CD14-positive monocyte (primary cell): ENCODE data around the gene HYDIN. TPM values are rescaled to one million over a fixed set of nuclear protein-coding genes. Genes with fewer than 3 reads are reported as not detected.

Experiments used
- DNase-seq, 3 donors: peaks; one replicate each; pipeline ENCODE4 v3.0.0-alpha.2; 2011 to 2022
- H2AFZ ChIP-seq: 2 replicates; pipeline ENCODE4 v1.6.0; 2012; ENCODE audit warnings: mild to moderate bottlenecking, low read depth, low read length, inconsistent platforms; ENCODE audit not compliant: insufficient read depth, poor library complexity, severe bottlenecking
- H3K27ac ChIP-seq, 2 donors: 1 replicate in 1 of 2; 2 replicates in 1 of 2; pipeline ENCODE4 v1.5.1; 2012 to 2013; ENCODE audit warnings: low read length in 2 of 2, control low read depth in 1 of 2, inconsistent platforms in 1 of 2, low read depth in 1 of 2, mild to moderate bottlenecking in 1 of 2
- H3K27me3 ChIP-seq, 2 donors: one replicate each; pipeline versions ENCODE4 v1.6.0 to v1.6.1; 2011 to 2013; ENCODE audit warnings: low read length in 2 of 2; ENCODE audit not compliant: control insufficient read depth in 2 of 2, insufficient read depth in 2 of 2
- H3K36me3 ChIP-seq, 2 donors: replicated peaks in 1 of 2; 1 replicate in 1 of 2; 2 replicates in 1 of 2; pipeline versions ENCODE4 v1.5.1 to v1.6.1; 2012 to 2013; ENCODE audit warnings: low read length in 2 of 2, control low read depth in 1 of 2, inconsistent platforms in 1 of 2, mild to moderate bottlenecking in 1 of 2; ENCODE audit not compliant: insufficient read depth in 2 of 2, control insufficient read depth in 1 of 2
- H3K4me1 ChIP-seq, 2 donors: 1 replicate in 1 of 2; 2 replicates in 1 of 2; pipeline versions ENCODE4 v1.5.1 to v1.6.1; 2012 to 2013; ENCODE audit warnings: low read length in 2 of 2, control low read depth in 1 of 2, inconsistent platforms in 1 of 2, mild to moderate bottlenecking in 1 of 2, moderate library complexity in 1 of 2; ENCODE audit not compliant: insufficient read depth in 2 of 2, control insufficient read depth in 1 of 2
- H3K4me2 ChIP-seq: replicated peaks from 2 replicates; pipeline ENCODE3; 2012; ENCODE audit warnings: low read length, moderate library complexity, mild to moderate bottlenecking; ENCODE audit not compliant: poor library complexity, severe bottlenecking; ENCODE audit errors: extremely low read depth
- H3K4me3 ChIP-seq, 3 experiments: fragments of 200-600 bp in 1 of 3; sonication (generic) in 1 of 3; replicated peaks in 1 of 3; 1 replicate in 2 of 3; 2 replicates in 1 of 3; pipeline ENCODE4 v1.5.1; 2011 to 2013; ENCODE audit warnings: low read length in 3 of 3, mild to moderate bottlenecking in 3 of 3, control low read depth in 2 of 3, low read depth in 2 of 3, inconsistent platforms in 1 of 3, moderate library complexity in 1 of 3
- H3K79me2 ChIP-seq: 2 replicates; pipeline ENCODE4 v1.6.0; 2012; ENCODE audit warnings: mild to moderate bottlenecking, control low read depth, inconsistent platforms, low read length, moderate library complexity; ENCODE audit not compliant: insufficient read depth
- H3K9ac ChIP-seq: 2 replicates; pipeline ENCODE4 v1.6.0; 2017; ENCODE audit warnings: low read length, mild to moderate bottlenecking; ENCODE audit not compliant: insufficient read depth, poor library complexity, severe bottlenecking
- H3K9me3 ChIP-seq, 2 donors: replicated peaks in 1 of 2; 1 replicate in 1 of 2; 2 replicates in 1 of 2; pipeline versions ENCODE4 v1.5.1 to v1.6.1; 2012 to 2013; ENCODE audit warnings: low read length in 2 of 2, control low read depth in 1 of 2; ENCODE audit not compliant: control insufficient read depth in 1 of 2, insufficient read depth in 1 of 2
- H4K20me1 ChIP-seq: 2 replicates; pipeline ENCODE4 v1.6.0; 2012; ENCODE audit warnings: mild to moderate bottlenecking, low read length, control low read depth, moderate library complexity; ENCODE audit not compliant: insufficient read depth
- H3K27ac Mint-ChIP-seq, 7 donors: one replicate each; pipeline ENCODE4 v1.8.0; 2020; ENCODE audit warnings: mild to moderate bottlenecking in 7 of 7, mixed read lengths in 7 of 7, moderate library complexity in 6 of 7, inconsistent platforms in 2 of 7
- H3K27me3 Mint-ChIP-seq, 3 donors: one replicate each; pipeline ENCODE4 v1.8.0; 2021 to 2022; ENCODE audit warnings: low read depth in 3 of 3, mild to moderate bottlenecking in 3 of 3, mixed read lengths in 3 of 3, moderate library complexity in 3 of 3, inconsistent platforms in 1 of 3
- H3K36me3 Mint-ChIP-seq, 2 donors: one replicate each; pipeline ENCODE4 v1.8.0; 2020; ENCODE audit warnings: mixed read lengths in 2 of 2, inconsistent platforms in 1 of 2, mild to moderate bottlenecking in 1 of 2
- H3K4me1 Mint-ChIP-seq: one replicate; pipeline ENCODE4 v1.8.0; 2020; ENCODE audit warnings: mild to moderate bottlenecking, mixed read lengths
- H3K4me3 Mint-ChIP-seq, 2 donors: one replicate each; pipeline ENCODE4 v1.8.0; 2020; ENCODE audit warnings: mild to moderate bottlenecking in 2 of 2, mixed read lengths in 2 of 2, moderate library complexity in 1 of 2
- H3K9me3 Mint-ChIP-seq, 7 donors: one replicate each; pipeline ENCODE4 v1.8.0; 2020 to 2022; ENCODE audit warnings: mixed read lengths in 7 of 7, mild to moderate bottlenecking in 6 of 7, moderate library complexity in 6 of 7, inconsistent platforms in 2 of 7
- WGBS: methylation state at CpG from one replicate; pipeline ENCODE4 v1.1.5; 2013; ENCODE audit warnings: missing lambda C conversion rate; ENCODE audit not compliant: insufficient coverage; 5-methylcytosine and 5-hydroxymethylcytosine counted together
- intact Hi-C, 2 donors: fragments of 100-400 bp; cut with micrococcal nuclease; formaldehyde crosslinking; loops; one replicate each; pipeline versions ENCODE4 v1.15.0 to v1.15.1; 2023
- polyA plus RNA-seq, 3 donors: library from polyadenylated mRNA; depleted of rRNA in 1 of 3; unstranded in 2 of 3; stranded (reverse) in 1 of 3; fragments of 300-500 nt in 2 of 3; fragments of >200 nt in 1 of 3; fragmentation: Illumina TruSeq in 2 of 3; gene quantifications; 1 replicate in 2 of 3; 2 replicates in 1 of 3; pipeline ENCODE4 v1.2.3, GENCODE V29; 2012 to 2021
- TF ChIP-seq, protein P1 (sequence below): fragments of 200-600 bp; IDR thresholded peaks from one replicate; pipeline ENCODE4 v1.8.0; 2022; ENCODE audit warnings: antibody characterized with exemption, mild to moderate bottlenecking

The HYDIN gene
- polyA plus RNA-seq, 3 donors, result not detected

DNA sequence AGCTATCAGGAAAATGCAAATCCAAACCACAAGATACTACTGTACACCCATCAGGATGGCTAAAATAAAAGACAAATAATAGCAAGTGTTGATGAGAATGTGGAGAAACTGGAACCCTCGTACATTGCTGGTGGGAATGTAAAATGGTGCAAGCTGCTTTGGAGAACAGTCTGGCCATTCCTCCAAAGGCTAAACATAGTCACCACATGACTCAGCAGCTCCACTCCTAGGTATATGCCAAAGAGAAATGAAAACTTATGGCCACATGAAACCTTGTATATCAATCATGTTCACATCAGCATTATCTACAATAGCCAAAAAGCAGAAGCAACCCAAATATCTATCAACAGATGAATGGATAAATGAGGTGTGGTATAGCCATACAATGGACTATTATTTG is 458.0 kb downstream of the HYDIN start:
- Mint-ChIP-seq H3K9me3 (no peaks in the 10 kb centered on the region), H3K4me1 (no peaks in the 10 kb centered on the region), H3K4me3 (no peak overlapping the region), H3K36me3 (peaks cover 69 to 85% of the 10 kb centered on the region in 2 donors), H3K27ac (no peak overlapping the region), H3K27me3 (peaks cover 0 to 2% (median 2%) of the 10 kb centered on the region in 3 donors)
- H3K27me3 ChIP-seq, result no peaks in the 10 kb centered on the region
- H4K20me1 ChIP-seq, result no peaks in the 10 kb centered on the region
- H3K4me2 ChIP-seq, result no peak overlapping the region
- TF ChIP-seq, protein P1, sequence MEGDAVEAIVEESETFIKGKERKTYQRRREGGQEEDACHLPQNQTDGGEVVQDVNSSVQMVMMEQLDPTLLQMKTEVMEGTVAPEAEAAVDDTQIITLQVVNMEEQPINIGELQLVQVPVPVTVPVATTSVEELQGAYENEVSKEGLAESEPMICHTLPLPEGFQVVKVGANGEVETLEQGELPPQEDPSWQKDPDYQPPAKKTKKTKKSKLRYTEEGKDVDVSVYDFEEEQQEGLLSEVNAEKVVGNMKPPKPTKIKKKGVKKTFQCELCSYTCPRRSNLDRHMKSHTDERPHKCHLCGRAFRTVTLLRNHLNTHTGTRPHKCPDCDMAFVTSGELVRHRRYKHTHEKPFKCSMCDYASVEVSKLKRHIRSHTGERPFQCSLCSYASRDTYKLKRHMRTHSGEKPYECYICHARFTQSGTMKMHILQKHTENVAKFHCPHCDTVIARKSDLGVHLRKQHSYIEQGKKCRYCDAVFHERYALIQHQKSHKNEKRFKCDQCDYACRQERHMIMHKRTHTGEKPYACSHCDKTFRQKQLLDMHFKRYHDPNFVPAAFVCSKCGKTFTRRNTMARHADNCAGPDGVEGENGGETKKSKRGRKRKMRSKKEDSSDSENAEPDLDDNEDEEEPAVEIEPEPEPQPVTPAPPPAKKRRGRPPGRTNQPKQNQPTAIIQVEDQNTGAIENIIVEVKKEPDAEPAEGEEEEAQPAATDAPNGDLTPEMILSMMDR, result no peak
- WGBS, result no CpG with 5 or more reads among the region's 1 CpG
- DNase-seq, result no peak
- H3K9ac ChIP-seq, result no peak overlapping the region
- H3K4me3 ChIP-seq, result no peak overlapping the region
- H3K79me2 ChIP-seq, result no peaks in the 10 kb centered on the region
- H3K4me1 ChIP-seq, result no peaks in the 10 kb centered on the region
- no peak overlapping the region for H2AFZ ChIP-seq
- H3K36me3 ChIP-seq, result peaks cover 78 to 91% of the 10 kb centered on the region in 2 donors
- no peak overlapping the region for H3K27ac ChIP-seq
- no peaks in the 10 kb centered on the region for H3K9me3 ChIP-seq
- intact Hi-C loops, result no loop called here

DNA sequence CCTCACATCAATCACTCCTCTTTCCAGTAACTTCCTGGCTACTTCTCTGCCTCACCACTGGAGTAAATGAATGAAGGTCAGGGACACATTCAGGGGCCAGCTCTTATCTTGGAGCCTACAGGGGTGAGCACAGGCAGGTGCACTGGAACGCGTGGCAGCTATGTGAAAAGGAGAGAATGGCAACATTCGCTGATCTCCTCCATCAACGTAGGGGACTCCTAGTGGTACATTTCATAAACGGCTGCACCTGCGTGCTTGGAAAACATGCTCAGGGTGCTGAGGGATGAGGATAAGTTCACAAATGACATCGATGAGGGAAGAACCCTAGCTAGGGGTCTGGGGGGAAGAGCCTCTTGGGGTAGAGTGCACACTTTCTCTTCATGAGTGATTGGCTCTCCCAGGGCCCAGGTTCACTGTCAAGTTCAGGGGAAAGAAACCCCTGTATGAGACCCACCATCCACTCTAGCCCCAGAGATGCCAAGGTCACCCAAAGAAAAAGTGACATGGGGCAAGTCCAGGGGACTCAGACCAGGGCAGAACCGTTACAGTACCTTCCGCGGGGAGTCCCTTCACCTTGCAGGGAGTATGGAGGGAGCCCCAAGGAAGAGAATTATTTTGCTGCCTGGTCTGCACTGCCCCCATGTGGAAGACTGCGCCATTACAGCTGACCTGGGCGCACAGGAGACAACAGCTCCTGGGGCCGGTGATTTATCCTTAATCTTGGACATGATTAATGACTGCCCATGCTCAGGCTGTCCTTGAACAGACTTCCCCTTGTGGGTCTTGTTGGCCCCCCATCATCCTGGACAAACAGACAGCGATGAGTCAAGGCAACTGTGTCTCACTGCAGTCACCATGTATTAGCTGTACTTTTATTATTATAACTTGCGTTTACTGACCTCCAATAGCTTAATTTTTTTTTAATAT is 459.6 kb downstream of the HYDIN start:
- Mint-ChIP-seq H3K27me3 (peaks cover 0 to 2% (median 0%) of the 10 kb centered on the region in 3 donors), H3K9me3 (no peaks in the 10 kb centered on the region), H3K4me1 (no peaks in the 10 kb centered on the region), H3K4me3 (no peak overlapping the region), H3K36me3 (peaks cover 73 to 83% of the 10 kb centered on the region in 2 donors), H3K27ac (peak overlapping the region in 3 of 7 donors; percentile 15 to 77 (median 43))
- Histone ChIP-seq H3K4me3 (no peak overlapping the region), H3K4me1 (no peaks in the 10 kb centered on the region), H3K4me2 (no peak overlapping the region), H3K79me2 (no peaks in the 10 kb centered on the region), H3K27me3 (no peaks in the 10 kb centered on the region), H3K9ac (no peak overlapping the region), H2AFZ (no peak overlapping the region), H3K27ac (no peak overlapping the region), H4K20me1 (no peaks in the 10 kb centered on the region), H3K36me3 (peaks cover 85 to 93% of the 10 kb centered on the region in 2 donors), H3K9me3 (no peaks in the 10 kb centered on the region)
- WGBS, result 52% methylated on average over 11 of the region's 15 CpGs
- DNase-seq, result peak in 2 of 3 donors; percentile 13 to 21
- TF ChIP-seq, protein P1, result peak; percentile 90
- intact Hi-C loops, result no loop called here
